GM21717 (cell line): ENCODE measurements around the gene SLC9C2.

Source experiments
- ATAC-seq: cut with Tn5 transposase; IDR thresholded peaks from one replicate; pipeline ENCODE4 v1.9.1; 2021; ENCODE audit warnings: mild to moderate bottlenecking, moderate library complexity; ENCODE audit not compliant: unreplicated experiment

SLC9C2 gene

DNA sequence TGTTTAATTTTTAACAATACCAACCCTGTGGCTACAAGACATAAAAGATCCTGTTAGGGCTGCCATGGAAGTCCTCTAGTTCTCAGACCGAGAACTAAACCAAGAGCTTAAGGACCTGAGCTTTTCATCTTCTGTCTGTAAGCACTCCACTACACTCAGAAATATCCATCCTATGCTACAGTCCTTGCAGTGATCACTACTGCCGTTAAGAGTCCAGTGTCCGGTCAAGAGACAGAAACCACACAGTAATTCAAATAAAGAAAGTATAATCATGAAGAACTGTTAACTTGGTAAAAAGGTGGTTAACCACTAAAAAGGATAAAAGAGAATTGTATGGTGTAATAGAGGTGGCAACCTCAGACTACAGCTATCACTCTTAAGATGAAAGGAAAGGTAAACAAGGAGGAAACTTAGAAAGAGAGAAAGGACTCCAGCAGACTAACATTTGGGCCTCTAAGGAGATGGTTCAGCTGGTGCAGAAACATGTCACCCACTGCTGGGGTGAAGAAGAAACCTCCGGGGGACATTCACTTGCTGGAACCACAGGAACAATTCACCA is 147.8 kb downstream of the SLC9C2 start:
- no peak for ATAC-seq

DNA sequence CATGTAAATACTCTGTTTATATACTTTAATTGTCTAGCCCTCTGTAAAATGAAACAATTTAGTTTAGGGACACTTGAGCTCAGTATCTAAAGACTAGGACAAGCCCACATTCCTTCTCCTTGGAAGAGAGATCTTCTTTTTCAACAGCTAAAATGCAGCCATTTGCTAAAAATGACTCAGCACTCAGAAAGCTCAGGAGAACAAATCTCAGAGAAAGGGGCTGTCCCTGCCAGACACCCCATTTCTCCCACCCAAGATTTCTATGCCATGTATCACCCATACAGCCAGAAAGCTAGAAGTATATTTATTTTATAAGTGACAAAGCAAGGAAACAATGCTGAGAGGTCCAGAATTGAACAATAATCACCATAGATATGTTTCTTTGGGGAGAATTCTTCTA is 148.9 kb downstream of the SLC9C2 start:
- ATAC-seq: no peak

DNA sequence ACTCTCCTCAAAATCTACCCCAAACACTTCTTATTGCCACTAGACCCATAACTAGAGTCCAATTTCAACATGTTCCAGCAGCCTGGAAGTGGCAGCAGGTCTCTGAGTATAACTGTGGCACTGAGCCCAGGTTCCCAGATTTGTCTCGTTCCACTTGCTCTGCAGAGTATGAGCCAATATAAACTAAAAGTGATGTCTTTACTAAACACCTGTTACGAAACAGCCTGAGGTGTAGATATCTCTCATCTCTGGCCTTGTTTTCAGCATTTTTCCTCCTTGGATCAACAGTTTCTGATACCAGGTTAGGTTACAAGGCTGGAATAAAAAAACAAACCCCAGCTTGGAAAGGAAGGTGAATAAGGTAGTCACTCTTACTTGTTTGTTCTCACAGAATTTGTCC is 150.9 kb downstream of the SLC9C2 start:
- no peak for ATAC-seq
